ENCODE results near the gene IPO13. TPM values are rescaled to one million over a fixed set of nuclear protein-coding genes. Genes with fewer than 3 reads are reported as not detected.
A peak's percentile ranks its signal among the peaks of the same experiment; 100 is the strongest.

The IPO13 gene
- total RNA-seq, 4 donors from 2014 or later, result 21.1 to 48.1 (median 42.0) TPM

DNA sequence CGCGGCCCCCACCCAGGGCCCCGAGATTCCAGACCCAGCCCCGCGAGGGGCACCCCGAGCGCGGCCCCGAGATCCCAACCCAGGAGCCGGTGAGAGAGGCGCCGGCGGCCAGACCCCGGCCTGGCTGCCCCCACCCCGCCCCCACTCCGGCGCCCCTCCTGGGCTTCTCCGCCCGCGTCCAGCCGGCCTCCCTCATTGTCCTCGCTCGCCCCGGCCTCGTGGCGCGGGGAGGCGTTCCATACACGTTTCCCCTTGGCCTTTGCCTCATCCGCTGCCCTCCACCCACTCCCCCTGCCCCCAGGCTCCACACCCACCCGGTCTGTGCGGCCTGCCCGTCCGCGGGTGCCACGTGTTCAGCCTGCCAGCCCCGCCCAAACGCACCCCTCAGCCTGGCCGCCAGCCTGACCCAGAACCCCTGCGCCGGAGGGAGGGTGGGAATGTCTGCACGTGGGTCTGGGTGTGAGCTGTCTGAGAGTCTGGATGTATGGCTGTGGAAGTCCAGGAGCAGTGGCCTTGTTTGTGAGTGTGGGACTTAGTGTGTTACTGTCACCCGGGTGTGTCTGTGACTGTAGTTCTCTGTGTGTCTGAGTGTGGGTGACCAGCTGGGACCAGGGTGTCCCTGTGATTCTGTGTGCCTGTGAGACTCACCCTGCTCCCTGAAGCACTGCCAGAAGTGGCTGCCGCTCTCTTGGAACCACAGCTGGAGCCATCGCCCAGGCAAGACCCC, 32.9 kb downstream of the IPO13 start:
- H3K9me3 ChIP-seq, result no peaks in the 10 kb centered on the region
- peak overlapping the region in 2 of 3 donors; percentile 30 to 52 for H3K4me3 ChIP-seq (replicated peaks in 1 of 3)
- WGBS, 2 donors, result 0 to 16% methylated on average over 3 to 5 of the region's 45 CpGs
- intact Hi-C loops (cut with DNase I), result no loop called here
- H3K27ac ChIP-seq, result no peak overlapping the region
- H3K27me3 ChIP-seq, result no peaks in the 10 kb centered on the region
- TF ChIP-seq POLR2A (IDR thresholded peaks at IDR 0.05), result no peak
- TF ChIP-seq, protein P1, sequence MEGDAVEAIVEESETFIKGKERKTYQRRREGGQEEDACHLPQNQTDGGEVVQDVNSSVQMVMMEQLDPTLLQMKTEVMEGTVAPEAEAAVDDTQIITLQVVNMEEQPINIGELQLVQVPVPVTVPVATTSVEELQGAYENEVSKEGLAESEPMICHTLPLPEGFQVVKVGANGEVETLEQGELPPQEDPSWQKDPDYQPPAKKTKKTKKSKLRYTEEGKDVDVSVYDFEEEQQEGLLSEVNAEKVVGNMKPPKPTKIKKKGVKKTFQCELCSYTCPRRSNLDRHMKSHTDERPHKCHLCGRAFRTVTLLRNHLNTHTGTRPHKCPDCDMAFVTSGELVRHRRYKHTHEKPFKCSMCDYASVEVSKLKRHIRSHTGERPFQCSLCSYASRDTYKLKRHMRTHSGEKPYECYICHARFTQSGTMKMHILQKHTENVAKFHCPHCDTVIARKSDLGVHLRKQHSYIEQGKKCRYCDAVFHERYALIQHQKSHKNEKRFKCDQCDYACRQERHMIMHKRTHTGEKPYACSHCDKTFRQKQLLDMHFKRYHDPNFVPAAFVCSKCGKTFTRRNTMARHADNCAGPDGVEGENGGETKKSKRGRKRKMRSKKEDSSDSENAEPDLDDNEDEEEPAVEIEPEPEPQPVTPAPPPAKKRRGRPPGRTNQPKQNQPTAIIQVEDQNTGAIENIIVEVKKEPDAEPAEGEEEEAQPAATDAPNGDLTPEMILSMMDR (IDR thresholded peaks at IDR 0.05), result no peak
- H3K36me3 ChIP-seq, result peaks cover 9 to 14% of the 10 kb centered on the region in 2 donors
- H3K4me1 ChIP-seq, result peaks cover 27 to 40% of the 10 kb centered on the region in 2 donors
- DNase-seq, result peak; percentile 41 to 46

DNA sequence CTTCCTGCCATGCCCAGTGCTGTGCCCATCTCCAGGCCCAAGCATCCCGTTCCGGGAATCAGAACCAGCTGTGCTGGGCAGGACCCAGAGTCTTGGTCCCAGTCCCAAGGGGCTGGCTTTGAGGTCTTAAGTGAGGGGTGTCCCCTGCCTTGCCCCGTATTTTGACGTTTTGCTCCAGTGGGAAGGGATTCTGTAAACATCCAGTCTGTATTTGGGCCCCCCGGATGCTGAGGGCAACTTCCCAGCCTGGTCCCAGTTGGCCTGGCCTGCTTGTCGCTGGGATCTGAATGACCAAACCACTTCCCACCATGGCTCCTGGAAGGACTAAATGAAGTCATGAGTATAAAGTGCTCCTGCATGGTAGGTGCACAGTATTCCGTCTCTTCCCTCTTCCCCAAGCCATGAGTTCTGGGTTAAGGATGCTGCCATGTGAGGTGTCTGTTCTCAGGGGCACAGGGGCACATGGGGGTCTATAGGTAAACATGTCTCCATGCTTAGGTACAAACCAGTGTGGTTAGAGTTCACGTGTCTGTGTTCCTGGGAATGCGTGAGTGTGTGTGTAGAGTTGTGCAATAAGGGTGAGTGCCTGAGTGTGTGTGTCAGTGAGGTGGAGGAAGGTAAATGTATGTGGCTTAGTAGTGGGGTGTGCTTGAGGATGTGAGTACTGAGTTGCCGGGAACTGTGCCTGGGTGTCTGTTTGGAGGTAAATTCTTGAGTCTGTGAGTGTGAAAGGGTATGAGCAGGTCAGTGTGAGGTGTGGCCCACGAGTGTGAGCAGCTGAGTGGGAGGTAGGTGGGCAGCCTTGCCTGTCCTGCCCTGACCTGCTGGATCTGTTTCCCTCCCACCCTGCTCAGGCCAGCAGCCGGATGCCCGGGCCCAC, 33.7 kb downstream of the IPO13 start:
- intact Hi-C loops (cut with DNase I), result no loop called here
- no peak for DNase-seq
- Histone ChIP-seq H3K27me3 (no peaks in the 10 kb centered on the region), H3K36me3 (peaks cover 9 to 14% of the 10 kb centered on the region in 2 donors), H3K9me3 (no peaks in the 10 kb centered on the region), H3K4me3 (replicated peaks in 1 of 3) (no peak overlapping the region), H3K4me1 (peaks cover 25 to 39% of the 10 kb centered on the region in 2 donors), H3K27ac (no peak overlapping the region)
- 67% methylated on average over 11 to 13 of the region's 13 CpGs for WGBS, 2 donors
- TF ChIP-seq POLR2A (IDR thresholded peaks at IDR 0.05), result no peak
- TF ChIP-seq, protein P1 (IDR thresholded peaks at IDR 0.05), result no peak

DNA sequence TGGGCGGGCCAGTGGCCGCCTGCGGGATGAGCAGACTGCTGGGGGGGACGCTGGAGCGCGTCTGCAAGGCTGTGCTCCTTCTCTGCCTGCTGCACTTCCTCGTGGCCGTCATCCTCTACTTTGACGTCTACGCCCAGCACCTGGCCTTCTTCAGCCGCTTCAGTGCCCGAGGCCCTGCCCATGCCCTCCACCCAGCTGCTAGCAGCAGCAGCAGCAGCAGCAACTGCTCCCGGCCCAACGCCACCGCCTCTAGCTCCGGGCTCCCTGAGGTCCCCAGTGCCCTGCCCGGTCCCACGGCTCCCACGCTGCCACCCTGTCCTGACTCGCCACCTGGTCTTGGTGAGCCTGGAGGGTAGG, 34.4 kb downstream of the IPO13 start:
- no peak overlapping the region for H3K4me3 ChIP-seq (replicated peaks in 1 of 3)
- no peaks in the 10 kb centered on the region for H3K27me3 ChIP-seq
- H3K4me1 ChIP-seq, result peaks cover 19 to 33% of the 10 kb centered on the region in 2 donors
- intact Hi-C loops (cut with DNase I), result no loop called here
- H3K27ac ChIP-seq, result no peak overlapping the region
- no peak for TF ChIP-seq POLR2A (IDR thresholded peaks at IDR 0.05)
- TF ChIP-seq, protein P1 (IDR thresholded peaks at IDR 0.05), result no peak
- 91 to 96% methylated on average over 12 to 20 of the region's 20 CpGs for WGBS, 2 donors
- H3K9me3 ChIP-seq, result no peaks in the 10 kb centered on the region
- H3K36me3 ChIP-seq, result peaks cover 9 to 14% of the 10 kb centered on the region in 2 donors
- no peak for DNase-seq

DNA sequence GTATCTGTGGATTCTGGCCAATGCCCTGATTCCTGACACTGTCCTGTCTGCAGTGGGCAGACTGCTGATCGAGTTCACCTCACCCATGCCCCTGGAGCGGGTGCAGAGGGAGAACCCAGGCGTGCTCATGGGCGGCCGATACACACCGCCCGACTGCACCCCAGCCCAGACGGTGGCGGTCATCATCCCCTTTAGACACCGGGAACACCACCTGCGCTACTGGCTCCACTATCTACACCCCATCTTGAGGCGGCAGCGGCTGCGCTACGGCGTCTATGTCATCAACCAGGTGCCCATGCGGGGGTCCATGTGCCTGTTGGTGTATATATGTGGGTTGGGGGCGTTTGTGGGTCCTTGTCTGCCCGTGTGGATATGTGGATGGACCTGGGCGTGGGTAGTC, 34.9 kb downstream of the IPO13 start:
- intact Hi-C loops (cut with DNase I), result no loop called here
- WGBS, 2 donors, result 97% methylated on average over 8 of the region's 20 CpGs; no CpG with 5 or more reads in 1 of the 2 donors
- H3K36me3 ChIP-seq, result peaks cover 8 to 11% of the 10 kb centered on the region in 2 donors

More for the DNA sequence above, 34.9 kb downstream of the IPO13 start:
- TF ChIP-seq POLR2A (IDR thresholded peaks at IDR 0.05), result no peak
- TF ChIP-seq, protein P1 (IDR thresholded peaks at IDR 0.05), result no peak
- Histone ChIP-seq H3K4me3 (replicated peaks in 1 of 3) (no peak overlapping the region), H3K27ac (no peak overlapping the region), H3K4me1 (peaks cover 15 to 27% of the 10 kb centered on the region in 2 donors), H3K27me3 (no peaks in the 10 kb centered on the region), H3K9me3 (no peaks in the 10 kb centered on the region)
- DNase-seq, result no peak
